Skeletal muscle satellite cell (primary cell): ENCODE results near the gene PRKAG3.

ENCODE experiments used
- H3K27me3 ChIP-seq: 2 replicates; pipeline ENCODE4 v1.7.0; 2013; ENCODE audit warnings: low read length; ENCODE audit not compliant: control insufficient read depth, insufficient read depth
- H3K36me3 ChIP-seq: 2 replicates; pipeline ENCODE4 v1.7.0; 2013; ENCODE audit warnings: mild to moderate bottlenecking, control low read depth, low read length; ENCODE audit not compliant: insufficient read depth
- H3K4me1 ChIP-seq: 2 replicates; pipeline ENCODE4 v1.7.0; 2013; ENCODE audit warnings: low read length; ENCODE audit not compliant: control insufficient read depth, insufficient read depth
- H3K4me2 ChIP-seq: 2 replicates; pipeline ENCODE4 v1.7.0; 2013; ENCODE audit warnings: mild to moderate bottlenecking, low read length
- H3K4me3 ChIP-seq: 2 replicates; pipeline ENCODE4 v1.7.0; 2013; ENCODE audit warnings: low read length
- H3K9ac ChIP-seq: 2 replicates; pipeline ENCODE4 v1.7.0; 2013; ENCODE audit warnings: mild to moderate bottlenecking, low read depth, low read length, moderate library complexity
- H3K9me3 ChIP-seq: replicated peaks from 2 replicates; pipeline ENCODE4 v1.7.0; 2013; ENCODE audit warnings: mild to moderate bottlenecking, control low read depth, low read length

The PRKAG3 gene

DNA sequence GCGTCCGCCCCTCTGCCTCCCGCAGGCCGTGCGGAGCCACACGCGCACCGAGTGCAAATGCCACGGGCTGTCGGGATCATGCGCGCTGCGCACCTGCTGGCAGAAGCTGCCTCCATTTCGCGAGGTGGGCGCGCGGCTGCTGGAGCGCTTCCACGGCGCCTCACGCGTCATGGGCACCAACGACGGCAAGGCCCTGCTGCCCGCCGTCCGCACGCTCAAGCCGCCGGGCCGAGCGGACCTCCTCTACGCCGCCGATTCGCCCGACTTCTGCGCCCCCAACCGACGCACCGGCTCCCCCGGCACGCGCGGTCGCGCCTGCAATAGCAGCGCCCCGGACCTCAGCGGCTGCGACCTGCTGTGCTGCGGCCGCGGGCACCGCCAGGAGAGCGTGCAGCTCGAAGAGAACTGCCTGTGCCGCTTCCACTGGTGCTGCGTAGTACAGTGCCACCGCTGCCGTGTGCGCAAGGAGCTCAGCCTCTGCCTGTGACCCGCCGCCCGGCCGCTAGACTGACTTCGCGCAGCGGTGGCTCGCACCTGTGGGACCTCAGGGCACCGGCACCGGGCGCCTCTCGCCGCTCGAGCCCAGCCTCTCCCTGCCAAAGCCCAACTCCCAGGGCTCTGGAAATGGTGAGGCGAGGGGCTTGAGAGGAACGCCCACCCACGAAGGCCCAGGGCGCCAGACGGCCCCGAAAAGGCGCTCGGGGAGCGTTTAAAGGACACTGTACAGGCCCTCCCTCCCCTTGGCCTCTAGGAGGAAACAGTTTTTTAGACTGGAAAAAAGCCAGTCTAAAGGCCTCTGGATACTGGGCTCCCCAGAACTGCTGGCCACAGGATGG lies 42.0 kb upstream of the PRKAG3 start:
- peaks cover 5% of the 10 kb centered on the region for H3K4me1 ChIP-seq
- no peak overlapping the region for H3K4me3 ChIP-seq
- no peaks in the 10 kb centered on the region for H3K36me3 ChIP-seq
- peaks cover 93% of the 10 kb centered on the region for H3K27me3 ChIP-seq
- H3K9me3 ChIP-seq, result no peaks in the 10 kb centered on the region
- H3K4me2 ChIP-seq, result no peak overlapping the region
- no peak overlapping the region for H3K9ac ChIP-seq

DNA sequence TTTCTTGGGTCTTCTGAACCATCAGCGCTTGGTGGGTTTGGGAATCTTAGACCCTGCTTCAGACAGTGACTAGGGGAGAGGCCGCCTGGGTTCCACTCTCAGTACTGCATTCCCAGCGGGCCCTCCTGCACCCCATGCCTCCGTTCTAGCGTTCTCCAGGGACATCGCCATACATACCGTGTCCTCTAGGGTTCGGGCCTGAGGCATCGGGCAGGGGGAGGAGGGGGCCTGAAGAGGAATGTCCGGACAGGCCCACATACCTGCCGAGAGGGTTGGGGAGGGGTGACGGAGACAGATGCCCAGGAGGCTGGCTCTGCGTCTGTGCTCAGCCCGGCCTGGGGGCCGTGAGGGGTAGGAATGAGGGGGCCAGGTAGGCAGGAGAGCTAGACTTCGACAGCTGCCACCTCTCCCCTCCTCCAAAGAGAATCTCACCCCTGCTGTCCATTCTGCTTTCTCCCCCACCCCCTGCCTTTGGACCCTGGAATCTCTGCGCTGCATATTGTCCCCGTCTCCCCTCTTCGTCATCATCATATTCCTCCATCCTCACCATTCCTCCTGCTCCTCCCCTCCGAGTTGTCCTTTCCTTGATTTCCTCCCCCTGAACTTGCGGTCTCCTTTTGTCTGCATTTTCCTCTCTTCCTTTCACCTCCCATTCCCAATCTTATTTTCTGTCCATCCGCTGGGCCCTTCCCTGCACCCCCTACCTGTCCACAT lies 41.2 kb upstream of the PRKAG3 start:
- Histone ChIP-seq H3K4me2 (no peak overlapping the region), H3K9me3 (no peaks in the 10 kb centered on the region), H3K27me3 (peaks cover 94% of the 10 kb centered on the region), H3K4me3 (no peak overlapping the region), H3K4me1 (peaks cover 5% of the 10 kb centered on the region), H3K9ac (no peak overlapping the region), H3K36me3 (no peaks in the 10 kb centered on the region)

DNA sequence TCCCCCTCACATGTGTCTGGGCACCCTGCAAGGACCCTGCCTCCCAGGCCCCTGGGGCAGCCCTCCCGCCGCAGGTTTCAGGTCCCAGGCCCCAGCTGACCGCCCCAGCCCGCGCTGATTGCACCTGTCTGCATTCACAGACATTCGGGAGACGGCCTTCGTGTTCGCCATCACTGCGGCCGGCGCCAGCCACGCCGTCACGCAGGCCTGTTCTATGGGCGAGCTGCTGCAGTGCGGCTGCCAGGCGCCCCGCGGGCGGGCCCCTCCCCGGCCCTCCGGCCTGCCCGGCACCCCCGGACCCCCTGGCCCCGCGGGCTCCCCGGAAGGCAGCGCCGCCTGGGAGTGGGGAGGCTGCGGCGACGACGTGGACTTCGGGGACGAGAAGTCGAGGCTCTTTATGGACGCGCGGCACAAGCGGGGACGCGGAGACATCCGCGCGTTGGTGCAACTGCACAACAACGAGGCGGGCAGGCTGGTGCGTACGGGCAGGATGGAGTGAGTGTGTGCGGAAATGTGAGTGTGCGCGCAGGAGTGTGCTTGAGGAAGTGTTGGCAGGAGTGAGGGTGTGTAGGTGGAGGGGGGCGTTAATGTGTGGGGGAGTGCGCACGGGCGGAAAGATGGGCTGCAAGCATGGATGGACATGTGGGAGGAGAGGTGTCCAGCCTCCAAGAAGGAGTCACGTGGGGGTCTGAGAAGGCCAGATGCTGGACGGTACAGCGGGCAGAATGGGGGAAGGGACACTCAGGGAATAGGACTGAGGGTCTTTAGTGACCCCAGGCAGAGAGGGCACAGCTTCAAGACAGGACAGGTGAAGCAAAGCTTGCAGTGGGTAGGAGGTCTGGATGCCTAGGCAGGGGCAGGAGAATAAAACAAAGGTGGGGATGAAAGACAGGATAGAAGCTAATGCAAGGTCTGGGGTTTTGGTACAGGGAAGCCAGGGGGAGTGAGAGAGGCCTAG lies 40.0 kb upstream of the PRKAG3 start:
- peak overlapping the region; percentile 39 for H3K4me2 ChIP-seq
- no peak overlapping the region for H3K4me3 ChIP-seq
- no peaks in the 10 kb centered on the region for H3K36me3 ChIP-seq
- H3K9me3 ChIP-seq, result no peaks in the 10 kb centered on the region
- no peak overlapping the region for H3K9ac ChIP-seq
- peaks cover 94% of the 10 kb centered on the region for H3K27me3 ChIP-seq
- peaks cover 5% of the 10 kb centered on the region for H3K4me1 ChIP-seq

DNA sequence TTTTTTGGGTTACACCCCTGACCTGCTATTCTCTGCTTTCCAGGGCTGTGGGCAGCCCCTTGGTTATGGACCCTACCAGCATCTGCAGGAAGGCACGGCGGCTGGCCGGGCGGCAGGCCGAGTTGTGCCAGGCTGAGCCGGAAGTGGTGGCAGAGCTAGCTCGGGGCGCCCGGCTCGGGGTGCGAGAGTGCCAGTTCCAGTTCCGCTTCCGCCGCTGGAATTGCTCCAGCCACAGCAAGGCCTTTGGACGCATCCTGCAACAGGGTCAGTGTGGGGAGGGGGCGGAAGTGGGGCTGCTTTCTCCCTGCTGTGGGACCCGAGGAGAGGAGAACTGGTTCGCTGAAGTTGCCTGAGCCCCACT lies 39.4 kb upstream of the PRKAG3 start:
- Histone ChIP-seq H3K4me1 (peaks cover 5% of the 10 kb centered on the region), H3K9ac (no peak overlapping the region), H3K27me3 (peaks cover 93% of the 10 kb centered on the region), H3K4me3 (no peak overlapping the region), H3K36me3 (no peaks in the 10 kb centered on the region), H3K9me3 (no peaks in the 10 kb centered on the region), H3K4me2 (peak overlapping the region; percentile 39)

DNA sequence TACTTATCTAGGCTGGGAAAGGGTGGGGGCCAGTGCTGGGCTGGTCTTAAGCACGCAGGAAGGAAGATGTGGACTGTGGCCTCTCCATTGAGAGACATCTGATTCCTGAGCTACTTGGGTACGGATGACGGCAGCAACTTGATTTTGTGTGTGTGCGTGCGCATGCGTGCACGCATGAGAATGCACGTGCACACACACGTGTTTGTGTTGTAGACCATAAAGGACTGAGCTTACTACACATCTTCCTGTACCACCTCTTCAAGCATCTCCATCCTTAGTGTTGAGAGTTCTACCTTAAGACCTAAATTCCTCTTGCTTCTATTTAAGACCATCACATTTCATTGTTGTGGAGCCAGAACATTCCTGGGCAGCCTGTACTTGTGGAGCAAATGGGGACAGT lies 37.5 kb upstream of the PRKAG3 start:
- no peak overlapping the region for H3K4me2 ChIP-seq
- no peaks in the 10 kb centered on the region for H3K9me3 ChIP-seq
- peaks cover 5% of the 10 kb centered on the region for H3K4me1 ChIP-seq
- no peak overlapping the region for H3K9ac ChIP-seq
- H3K27me3 ChIP-seq, result peaks cover 84% of the 10 kb centered on the region
- no peak overlapping the region for H3K4me3 ChIP-seq
- H3K36me3 ChIP-seq, result no peaks in the 10 kb centered on the region

DNA sequence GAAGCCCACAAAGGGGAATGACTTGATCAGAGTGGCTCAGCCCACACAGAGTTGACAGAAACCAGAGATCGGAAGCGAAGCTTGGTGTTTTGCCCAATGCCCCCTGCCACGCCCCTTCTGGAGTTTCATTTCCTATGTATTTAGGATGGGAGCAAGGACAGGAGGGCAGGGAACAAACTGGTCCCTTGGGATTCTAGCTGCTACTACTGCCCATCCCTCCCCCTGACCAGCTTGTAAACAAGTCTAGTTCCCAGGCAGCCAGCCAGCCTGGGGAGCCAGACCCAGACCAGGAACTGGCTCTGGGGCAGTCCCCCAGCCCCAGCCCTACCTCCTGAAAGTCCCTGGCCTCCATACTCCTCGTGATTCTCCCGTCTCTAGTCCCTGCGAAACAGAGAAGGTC lies 36.3 kb upstream of the PRKAG3 start:
- H3K4me3 ChIP-seq, result no peak overlapping the region
- H3K36me3 ChIP-seq, result no peaks in the 10 kb centered on the region
- H3K27me3 ChIP-seq, result peaks cover 82% of the 10 kb centered on the region
- H3K9ac ChIP-seq, result no peak overlapping the region
- H3K4me1 ChIP-seq, result peaks cover 5% of the 10 kb centered on the region
- no peaks in the 10 kb centered on the region for H3K9me3 ChIP-seq
- H3K4me2 ChIP-seq, result no peak overlapping the region

DNA sequence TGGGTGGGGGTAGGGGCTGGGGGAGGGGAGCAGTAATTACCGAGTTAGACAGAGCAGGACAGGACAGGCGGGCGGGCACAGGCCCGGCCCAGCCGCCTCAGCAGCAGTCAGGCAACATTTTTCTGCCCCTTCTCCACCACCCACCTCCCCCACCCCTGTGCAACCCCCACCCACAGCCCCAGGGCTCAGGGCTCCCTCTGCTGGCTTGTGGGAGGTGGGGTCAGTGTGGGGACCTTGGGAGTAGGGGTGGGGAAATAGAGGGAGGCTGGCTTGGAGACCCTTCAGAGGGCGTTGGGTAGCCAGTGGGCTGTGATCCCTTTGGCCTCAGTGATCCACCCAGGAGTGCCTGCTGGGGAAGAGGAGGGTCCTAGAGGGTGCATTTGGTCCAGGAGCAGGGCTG lies 34.4 kb upstream of the PRKAG3 start:
- H3K4me3 ChIP-seq, result no peak overlapping the region
- peaks cover 77% of the 10 kb centered on the region for H3K27me3 ChIP-seq
- H3K9me3 ChIP-seq, result no peaks in the 10 kb centered on the region
- H3K36me3 ChIP-seq, result no peaks in the 10 kb centered on the region
- H3K4me1 ChIP-seq, result no peaks in the 10 kb centered on the region
- no peak overlapping the region for H3K4me2 ChIP-seq
- no peak overlapping the region for H3K9ac ChIP-seq

DNA sequence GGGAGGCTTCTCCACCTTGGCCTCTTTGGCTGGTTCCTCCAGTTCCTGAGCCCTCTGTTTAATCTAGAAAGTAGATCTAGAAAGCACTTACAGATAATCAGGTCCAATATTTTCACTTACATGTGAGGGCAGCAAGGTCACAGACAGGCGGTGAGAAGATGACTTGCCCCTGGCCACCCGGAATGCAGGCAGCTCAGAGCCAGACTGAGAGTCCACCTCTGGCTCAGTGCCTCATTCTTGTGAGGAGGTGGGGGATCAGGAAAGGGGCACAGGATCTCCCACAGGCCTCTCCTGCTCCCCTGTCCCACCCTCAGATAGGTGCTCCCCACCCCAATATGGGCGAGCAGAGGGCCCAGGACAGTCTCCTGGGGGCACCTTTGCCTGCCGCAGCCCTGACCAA lies 33.8 kb upstream of the PRKAG3 start:
- Histone ChIP-seq H3K27me3 (peaks cover 76% of the 10 kb centered on the region), H3K4me3 (no peak overlapping the region), H3K4me2 (no peak overlapping the region), H3K9me3 (no peaks in the 10 kb centered on the region), H3K9ac (no peak overlapping the region), H3K4me1 (no peaks in the 10 kb centered on the region), H3K36me3 (no peaks in the 10 kb centered on the region)

DNA sequence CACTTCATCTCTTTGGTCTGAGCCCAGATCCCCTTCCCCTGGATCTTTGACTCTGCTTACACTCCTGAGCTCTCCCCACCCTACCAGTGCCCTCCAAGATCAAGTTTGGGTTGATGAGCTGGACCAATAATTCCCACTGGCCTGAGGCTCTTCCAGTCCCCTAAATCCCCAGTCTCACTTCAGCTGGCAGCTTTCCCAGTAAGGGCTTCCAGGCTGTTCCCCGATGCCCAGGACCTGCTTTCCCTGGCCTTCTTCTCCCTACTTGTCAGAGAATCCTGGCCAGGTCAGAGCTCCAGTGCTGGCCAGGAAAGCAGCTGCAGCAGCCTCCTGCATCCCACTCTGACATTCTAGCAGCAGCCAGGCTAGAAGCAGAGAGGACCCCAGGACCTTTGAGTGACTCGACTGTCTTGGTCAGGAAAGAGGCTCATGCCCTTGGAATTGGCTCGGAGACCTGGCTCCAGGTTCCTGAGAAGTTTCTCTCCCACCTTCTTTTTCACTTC lies 31.5 kb upstream of the PRKAG3 start:
- no peak overlapping the region for H3K9ac ChIP-seq
- no peaks in the 10 kb centered on the region for H3K36me3 ChIP-seq
- peaks cover 4% of the 10 kb centered on the region for H3K4me1 ChIP-seq
- no peaks in the 10 kb centered on the region for H3K9me3 ChIP-seq
- no peak overlapping the region for H3K4me3 ChIP-seq
- H3K27me3 ChIP-seq, result peaks cover 76% of the 10 kb centered on the region
- H3K4me2 ChIP-seq, result no peak overlapping the region

DNA sequence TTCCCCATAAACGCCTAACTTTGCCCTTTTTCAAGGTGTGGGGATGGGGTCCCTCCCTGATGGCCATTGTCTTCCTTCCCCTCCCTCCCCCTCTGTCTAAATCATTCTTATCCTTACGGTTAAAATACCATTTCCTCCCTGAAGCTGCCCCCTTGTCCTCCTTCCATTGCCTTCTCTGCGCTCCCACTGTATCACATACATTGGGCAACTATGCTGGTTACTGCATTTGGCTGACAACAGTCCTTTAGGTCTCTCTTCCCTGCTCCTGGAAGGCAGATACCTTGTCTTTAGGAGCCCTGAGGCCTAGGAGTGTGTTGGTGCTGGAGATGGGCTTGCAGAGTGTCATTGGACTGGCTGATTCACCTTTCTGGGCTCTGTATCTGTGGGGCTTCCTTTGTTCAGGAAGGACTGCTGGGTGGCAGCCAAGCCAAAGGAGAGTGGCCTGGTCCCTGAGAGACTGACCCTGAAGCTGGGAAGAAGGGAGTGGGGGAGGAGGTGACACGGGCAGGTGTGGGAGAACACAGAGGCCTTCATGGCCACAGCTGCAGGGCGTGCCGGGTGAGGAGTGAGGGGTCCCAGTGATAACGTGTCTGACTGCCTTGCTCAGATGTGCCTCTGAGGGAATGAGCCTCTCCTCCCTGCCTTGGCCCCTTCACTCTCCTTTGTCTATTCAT lies 30.2 kb upstream of the PRKAG3 start:
- Histone ChIP-seq H3K9me3 (no peaks in the 10 kb centered on the region), H3K4me1 (peaks cover 4% of the 10 kb centered on the region), H3K27me3 (peaks cover 73% of the 10 kb centered on the region), H3K9ac (no peak overlapping the region), H3K36me3 (no peaks in the 10 kb centered on the region), H3K4me2 (no peak overlapping the region), H3K4me3 (no peak overlapping the region)
